Lower lobe of right lung (tissue), 2 donors: ENCODE results near the gene FLOT2. TPM values are rescaled to one million over a fixed set of nuclear protein-coding genes. Genes with fewer than 3 reads are reported as not detected.

Experiments used
- ATAC-seq, 2 donors: fragments of 200-7000 bp; cut with Tn5 transposase; one replicate each; pipeline ENCODE4 v1.9.1; 2020 to 2022; ENCODE audit warnings: mild to moderate bottlenecking in 2 of 2, moderate library complexity in 2 of 2
- DNase-seq: peaks from one replicate; pipeline ENCODE4 v3.0.0-alpha.2; 2020
- H3K27ac ChIP-seq: fragments of 200-600 bp; one replicate; pipeline ENCODE4 v1.8.0; 2022
- H3K27me3 ChIP-seq: fragments of 200-600 bp; one replicate; pipeline ENCODE4 v1.8.0; 2022; ENCODE audit warnings: low read depth
- H3K36me3 ChIP-seq: fragments of 200-600 bp; one replicate; pipeline ENCODE4 v1.8.0; 2022; ENCODE audit warnings: mild to moderate bottlenecking
- H3K4me1 ChIP-seq: fragments of 200-600 bp; one replicate; pipeline ENCODE4 v1.8.0; 2022
- H3K4me3 ChIP-seq: fragments of 200-600 bp; one replicate; pipeline ENCODE4 v1.8.0; 2022; ENCODE audit warnings: mild to moderate bottlenecking
- H3K9me3 ChIP-seq: fragments of 200-600 bp; one replicate; pipeline ENCODE4 v1.8.0; 2022
- intact Hi-C: fragments of 100-400 bp; cut with DNase I; formaldehyde crosslinking; loops from one replicate; pipeline ENCODE4 v1.11.0; 2022
- total RNA-seq: library from RNA; stranded (reverse); fragmentation: NEBNext Ultra II Directional; extraction: Animal tissue kit (Norgen Biotek cat#: 25700); gene quantifications from one replicate; pipeline ENCODE4 v1.2.1, GENCODE V29; 2021
- TF ChIP-seq, protein P1 (sequence below): fragments of 200-600 bp; IDR thresholded peaks from one replicate; pipeline ENCODE4 v1.8.0; 2022; ENCODE audit warnings: antibody characterized with exemption, mild to moderate bottlenecking
- donor health status: DM: no; HTN: yes; CAD: no; lungs with severe emphysema.

The FLOT2 gene
- total RNA-seq, 1 donor from 2014 or later: 170 TPM

DNA sequence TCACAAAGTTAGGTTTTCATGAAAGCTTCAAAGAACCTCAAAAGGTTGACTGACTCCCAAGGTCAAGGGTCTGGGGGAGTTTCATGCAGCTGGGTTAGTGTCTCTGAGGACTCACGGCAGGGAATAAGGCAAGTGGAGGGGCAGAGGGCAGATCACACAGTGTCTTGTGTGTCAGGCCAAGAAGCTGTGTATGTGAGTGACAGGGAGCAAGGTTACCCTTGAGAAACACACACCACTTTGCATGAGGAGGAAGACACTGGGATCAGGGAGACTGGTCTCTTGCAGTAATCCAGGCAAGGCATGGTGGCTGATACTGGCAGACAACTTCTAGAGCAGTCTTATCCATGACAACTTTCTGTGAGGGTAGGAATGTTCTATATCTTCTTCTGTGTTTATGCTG, 6.3 kb downstream of the FLOT2 start:
- intact Hi-C loops: no loop called here
- no peak overlapping the region for H3K4me3 ChIP-seq
- DNase-seq (no peak), ATAC-seq (no peak)
- H3K27me3 ChIP-seq: no peaks in the 10 kb centered on the region
- peaks cover 59% of the 10 kb centered on the region for H3K4me1 ChIP-seq
- H3K36me3 ChIP-seq: peaks cover 36% of the 10 kb centered on the region
- no peak overlapping the region for H3K27ac ChIP-seq
- TF ChIP-seq, protein P1, sequence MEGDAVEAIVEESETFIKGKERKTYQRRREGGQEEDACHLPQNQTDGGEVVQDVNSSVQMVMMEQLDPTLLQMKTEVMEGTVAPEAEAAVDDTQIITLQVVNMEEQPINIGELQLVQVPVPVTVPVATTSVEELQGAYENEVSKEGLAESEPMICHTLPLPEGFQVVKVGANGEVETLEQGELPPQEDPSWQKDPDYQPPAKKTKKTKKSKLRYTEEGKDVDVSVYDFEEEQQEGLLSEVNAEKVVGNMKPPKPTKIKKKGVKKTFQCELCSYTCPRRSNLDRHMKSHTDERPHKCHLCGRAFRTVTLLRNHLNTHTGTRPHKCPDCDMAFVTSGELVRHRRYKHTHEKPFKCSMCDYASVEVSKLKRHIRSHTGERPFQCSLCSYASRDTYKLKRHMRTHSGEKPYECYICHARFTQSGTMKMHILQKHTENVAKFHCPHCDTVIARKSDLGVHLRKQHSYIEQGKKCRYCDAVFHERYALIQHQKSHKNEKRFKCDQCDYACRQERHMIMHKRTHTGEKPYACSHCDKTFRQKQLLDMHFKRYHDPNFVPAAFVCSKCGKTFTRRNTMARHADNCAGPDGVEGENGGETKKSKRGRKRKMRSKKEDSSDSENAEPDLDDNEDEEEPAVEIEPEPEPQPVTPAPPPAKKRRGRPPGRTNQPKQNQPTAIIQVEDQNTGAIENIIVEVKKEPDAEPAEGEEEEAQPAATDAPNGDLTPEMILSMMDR: no peak
- H3K9me3 ChIP-seq: no peaks in the 10 kb centered on the region

DNA sequence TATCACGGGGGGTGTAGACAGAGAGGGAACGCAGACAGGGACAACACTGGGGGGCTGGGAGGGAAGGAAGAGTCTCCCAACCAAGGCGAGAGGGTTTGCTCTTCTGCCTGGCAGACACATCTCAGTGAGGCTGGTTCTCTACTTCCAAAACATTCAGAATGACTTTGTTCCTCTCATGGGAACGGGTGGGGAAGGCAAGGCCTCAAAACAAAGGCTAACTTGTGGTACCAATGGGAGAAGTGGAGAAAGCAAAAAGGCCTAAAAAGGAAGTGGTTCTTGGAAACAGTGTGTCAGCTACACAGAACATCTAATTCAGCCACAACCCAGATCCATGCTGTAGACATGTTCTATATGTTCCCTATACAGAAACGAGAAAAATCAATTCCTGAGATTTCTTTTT, 7.5 kb downstream of the FLOT2 start:
- H3K36me3 ChIP-seq: peaks cover 48% of the 10 kb centered on the region
- no peak for DNase-seq
- intact Hi-C loops: no loop called here
- ATAC-seq: no peak
- H3K4me3 ChIP-seq: no peak overlapping the region
- H3K27ac ChIP-seq: no peak overlapping the region
- H3K27me3 ChIP-seq: no peaks in the 10 kb centered on the region
- TF ChIP-seq, protein P1: no peak
- no peaks in the 10 kb centered on the region for H3K9me3 ChIP-seq
- H3K4me1 ChIP-seq: peaks cover 47% of the 10 kb centered on the region

DNA sequence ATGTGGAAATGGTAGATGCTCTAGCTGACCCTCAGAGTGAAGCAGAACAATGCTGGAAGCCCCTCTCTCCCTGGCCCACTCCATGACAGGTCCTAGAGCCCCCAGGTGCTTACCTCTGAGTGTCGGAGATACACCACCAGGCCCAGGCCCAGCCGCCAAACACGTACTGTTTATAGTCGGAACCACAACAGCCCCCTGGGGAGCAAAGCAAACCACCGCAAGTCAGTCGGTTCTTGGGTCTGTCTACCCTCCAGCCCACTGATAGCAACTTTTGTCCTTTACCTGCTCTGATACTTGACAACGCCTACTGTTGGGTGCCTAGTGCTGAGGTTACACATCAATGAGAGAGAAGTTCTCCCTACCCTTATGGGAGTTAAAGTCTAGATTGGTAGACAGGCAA, 8.7 kb downstream of the FLOT2 start:
- no peak overlapping the region for H3K4me3 ChIP-seq
- H3K9me3 ChIP-seq: no peaks in the 10 kb centered on the region
- intact Hi-C loops: no loop called here

DNA sequence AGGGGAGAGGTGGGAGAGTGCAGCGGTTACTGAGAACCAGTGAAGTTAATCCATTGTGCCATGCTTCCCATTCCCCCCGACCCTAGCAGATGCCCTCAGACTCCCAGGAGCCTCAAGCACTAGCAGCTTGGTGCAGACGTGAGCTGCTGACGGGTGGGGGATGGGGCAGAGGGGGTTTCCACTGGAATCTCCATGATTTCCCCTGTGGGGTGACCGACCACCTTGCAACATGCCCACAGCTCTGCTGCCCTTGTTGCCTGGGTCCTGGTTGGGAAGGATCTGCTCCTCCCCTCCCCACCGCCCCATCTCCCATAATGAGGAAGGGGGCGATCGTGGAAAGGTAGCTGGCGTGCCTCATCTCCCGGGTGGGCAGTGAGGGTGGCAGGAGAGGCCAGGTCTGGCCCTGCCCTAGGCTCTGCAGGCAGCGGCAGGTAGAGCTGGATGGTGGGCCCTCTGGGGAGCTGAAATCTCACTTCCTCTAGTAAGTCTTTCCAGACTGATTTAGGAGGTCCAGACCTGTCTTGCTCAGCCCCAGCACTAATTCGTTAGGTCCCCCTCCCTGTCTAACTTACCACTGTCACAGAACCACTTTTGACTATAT, 9.6 kb downstream of the FLOT2 start:
- ATAC-seq: no peak
- H3K36me3 ChIP-seq: peaks cover 69% of the 10 kb centered on the region
- TF ChIP-seq, protein P1: no peak

More for the DNA sequence above, 8.7 kb downstream of the FLOT2 start:
- ATAC-seq (no peak), DNase-seq (no peak)
- H3K36me3 ChIP-seq: peaks cover 60% of the 10 kb centered on the region
- H3K27ac ChIP-seq: no peak overlapping the region
- TF ChIP-seq, protein P1: no peak
- H3K4me1 ChIP-seq: peaks cover 38% of the 10 kb centered on the region
- H3K27me3 ChIP-seq: no peaks in the 10 kb centered on the region

DNA sequence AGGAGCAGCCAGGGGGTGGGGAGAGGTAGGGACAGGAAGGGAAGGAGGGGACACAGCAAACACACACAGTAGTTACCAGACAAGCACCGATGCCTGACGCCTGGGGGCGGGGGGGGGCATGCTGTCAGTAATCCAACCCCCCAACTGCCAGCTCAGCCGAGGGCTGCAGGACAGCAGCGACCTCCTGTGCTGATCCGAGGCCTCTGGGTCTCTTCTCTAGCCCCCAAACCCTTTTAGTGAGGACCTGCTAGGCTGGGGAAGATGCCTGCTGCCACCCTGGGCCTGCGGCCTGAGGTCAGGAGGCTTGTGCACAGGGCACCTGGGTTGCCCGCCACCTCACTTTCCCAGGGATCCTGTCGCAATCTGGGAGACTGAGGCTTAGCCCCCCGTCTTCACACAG, 11.6 kb downstream of the FLOT2 start:
- H3K27ac ChIP-seq: no peak overlapping the region
- DNase-seq (no peak), ATAC-seq (no peak)
- peaks cover 77% of the 10 kb centered on the region for H3K36me3 ChIP-seq
- no peak overlapping the region for H3K4me3 ChIP-seq
- H3K27me3 ChIP-seq: no peaks in the 10 kb centered on the region
- TF ChIP-seq, protein P1: no peak
- peaks cover 12% of the 10 kb centered on the region for H3K4me1 ChIP-seq
- no peaks in the 10 kb centered on the region for H3K9me3 ChIP-seq
- intact Hi-C loops: no loop called here

More for the DNA sequence above, 9.6 kb downstream of the FLOT2 start:
- peaks cover 30% of the 10 kb centered on the region for H3K4me1 ChIP-seq
- H3K27ac ChIP-seq: no peak overlapping the region
- intact Hi-C loops: no loop called here
- no peaks in the 10 kb centered on the region for H3K9me3 ChIP-seq
- H3K27me3 ChIP-seq: no peaks in the 10 kb centered on the region
- no peak overlapping the region for H3K4me3 ChIP-seq
- DNase-seq: peak; percentile 4
